Measurements from ENCODE around the gene GPC6. TPM values are rescaled to one million over a fixed set of nuclear protein-coding genes. Genes with fewer than 3 reads are reported as not detected.

Gene GPC6
- total RNA-seq, 1 experiment from 2014 or later = 0.22 TPM

DNA sequence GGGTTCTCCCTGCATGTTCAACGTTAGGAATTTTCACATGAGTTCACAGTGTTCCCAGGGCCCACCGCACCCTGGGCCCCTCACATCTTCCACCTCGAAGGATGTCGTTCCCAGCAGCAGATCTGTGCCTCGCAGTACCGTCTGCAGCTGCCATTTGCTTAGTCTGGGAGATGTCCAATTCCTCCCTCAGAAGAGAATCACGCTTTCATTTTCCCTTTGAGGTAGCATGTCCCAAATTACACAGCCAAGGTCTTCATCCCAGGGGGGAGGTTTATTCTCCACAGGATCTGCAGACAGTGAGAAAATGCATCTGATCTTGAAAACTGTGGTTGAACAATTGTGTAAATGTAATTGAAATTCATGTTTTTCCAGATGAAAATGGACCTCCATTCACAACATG is 1102.7 kb downstream of the GPC6 start:
- POLR2A ChIA-PET = no interaction called here
- no TSS peak for BruUV-seq (replicated peaks)

DNA sequence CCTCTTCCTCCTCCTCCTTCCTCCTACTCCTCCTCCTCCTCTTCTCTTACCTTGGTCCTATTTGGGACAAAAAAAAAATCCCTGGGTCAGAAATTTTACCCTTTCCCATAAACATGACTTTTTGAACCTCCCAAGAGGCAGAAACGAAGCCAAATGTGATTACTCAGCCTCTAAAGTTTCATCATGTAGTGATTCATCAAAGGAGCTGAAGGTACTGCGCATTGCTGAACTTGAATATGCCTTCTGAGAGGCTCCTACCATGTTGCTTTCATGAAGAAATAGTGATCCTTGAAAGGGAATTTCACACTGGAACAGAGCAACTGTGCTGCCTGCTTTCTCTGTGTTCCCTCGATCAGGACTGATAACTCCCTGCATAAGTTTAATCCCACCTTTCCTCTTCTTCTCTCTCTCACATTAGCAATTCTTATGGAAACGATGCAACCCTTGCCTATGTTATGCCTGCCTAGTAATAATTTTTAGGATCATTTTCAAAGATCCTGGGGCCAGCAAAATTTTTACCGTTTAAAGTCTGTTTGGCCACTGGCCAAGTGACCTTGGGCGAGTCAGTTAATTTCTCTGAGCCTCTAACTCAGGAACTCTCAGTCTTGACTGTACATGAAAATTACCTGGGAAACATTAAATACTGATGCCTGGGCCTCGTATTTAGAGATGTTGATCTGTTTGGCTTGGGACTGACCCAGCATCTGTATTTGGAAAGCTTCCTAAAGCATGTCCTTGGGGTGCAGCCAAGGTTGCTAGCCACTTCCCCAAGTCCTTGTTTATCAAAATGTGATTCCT is 1103.3 kb downstream of the GPC6 start:
- no peak overlapping the region for H3K4me3 ChIP-seq (replicated peaks in 1 of 2; ENCODE audit: low read depth in 1 of 2, low read length in 2 of 2)
- CTCF ChIA-PET = no interaction called here
- no peaks in the 10 kb centered on the region for H3K9me2 ChIP-seq (ENCODE audit: insufficient read depth)
- no peaks in the 10 kb centered on the region for H3K4me1 ChIP-seq (ENCODE audit: control insufficient read depth in 1 of 2, insufficient read depth in 2 of 2, low read length in 2 of 2)
- no peak overlapping the region for H3K9ac ChIP-seq (ENCODE audit: low read length)
- no peak for ATAC-seq
- POLR2A ChIA-PET = no interaction called here
- BruUV-seq (replicated peaks) = no TSS peak
- no peaks in the 10 kb centered on the region for H3K79me2 ChIP-seq (ENCODE audit: insufficient read depth, low read length)
- no peaks in the 10 kb centered on the region for H3K36me3 ChIP-seq (ENCODE audit: control insufficient read depth in 1 of 2, insufficient read depth in 2 of 2, low read length in 2 of 2)
- DNase-seq (ENCODE audit: low read depth, low spot score) = no peak
- H3K4me2 ChIP-seq (ENCODE audit: low read length) = no peak overlapping the region
- TF ChIP-seq JUND (IDR thresholded peaks at IDR 0.05) (no peak), CEBPB (IDR thresholded peaks at IDR 0.05; ENCODE audit: low read depth) (peak; percentile 38; the same call in 1 of the 2 replicates), SP1 (IDR thresholded peaks at IDR 0.05; ENCODE audit: low read depth) (no peak), ELF1 (IDR thresholded peaks at IDR 0.05; ENCODE audit: borderline replicate concordance, low read depth) (no peak), POLR2AphosphoS5 (IDR thresholded peaks at IDR 0.05; ENCODE audit: low read depth, low read length) (no peak)
- intact Hi-C loops (cut with micrococcal nuclease) = no loop called here
- no peak overlapping the region for H3K27ac ChIP-seq (ENCODE audit: low read depth, low read length)
- no peaks in the 10 kb centered on the region for H3K27me3 ChIP-seq (ENCODE audit: insufficient read depth, low read length)
- no peaks in the 10 kb centered on the region for H3K9me3 ChIP-seq (ENCODE audit: control insufficient read depth in 1 of 2, insufficient read depth in 1 of 2, low read depth in 1 of 2, low read length in 2 of 2)
- H2AFZ ChIP-seq (ENCODE audit: low read depth, low read length, poor library complexity, severe bottlenecking) = no peak overlapping the region
- no peaks in the 10 kb centered on the region for H4K20me1 ChIP-seq (ENCODE audit: insufficient read depth)
- RAD21 ChIA-PET (ENCODE audit: low non-redundant PET in 1 of 2, low total read pairs in 2 of 2, uncharacterized antibody in 2 of 2, unreplicated experiment in 2 of 2) = no interaction called here

More for the DNA sequence above, 1102.7 kb downstream of the GPC6 start:
- CTCF ChIA-PET = no interaction called here
- H3K79me2 ChIP-seq (ENCODE audit: insufficient read depth, low read length) = no peaks in the 10 kb centered on the region
- no peak overlapping the region for H3K4me2 ChIP-seq (ENCODE audit: low read length)
- no peak overlapping the region for H3K27ac ChIP-seq (ENCODE audit: low read depth, low read length)
- no peak overlapping the region for H2AFZ ChIP-seq (ENCODE audit: low read depth, low read length, poor library complexity, severe bottlenecking)
- ATAC-seq (no peak), DNase-seq (ENCODE audit: low read depth, low spot score) (no peak)
- H4K20me1 ChIP-seq (ENCODE audit: insufficient read depth) = no peaks in the 10 kb centered on the region
- no peaks in the 10 kb centered on the region for H3K27me3 ChIP-seq (ENCODE audit: insufficient read depth, low read length)
- intact Hi-C loops (cut with micrococcal nuclease) = no loop called here
- RAD21 ChIA-PET (ENCODE audit: low non-redundant PET in 1 of 2, low total read pairs in 2 of 2, uncharacterized antibody in 2 of 2, unreplicated experiment in 2 of 2) = no interaction called here
- H3K9ac ChIP-seq (ENCODE audit: low read length) = no peak overlapping the region
- no peak overlapping the region for H3K4me3 ChIP-seq (replicated peaks in 1 of 2; ENCODE audit: low read depth in 1 of 2, low read length in 2 of 2)
- no peaks in the 10 kb centered on the region for H3K9me2 ChIP-seq (ENCODE audit: insufficient read depth)
- TF ChIP-seq YY1 (IDR thresholded peaks at IDR 0.05; ENCODE audit: extremely low read depth, insufficient replicate concordance, low read depth, low read length) (no peak), EZH2 (IDR thresholded peaks at IDR 0.05) (no peak), CBX3 (IDR thresholded peaks at IDR 0.05; ENCODE audit: low read depth) (no peak), SP1 (IDR thresholded peaks at IDR 0.05; ENCODE audit: low read depth) (no peak), JUND (IDR thresholded peaks at IDR 0.05) (no peak), ZFX (IDR thresholded peaks at IDR 0.05) (no peak)
- H3K9me3 ChIP-seq (ENCODE audit: control insufficient read depth in 1 of 2, insufficient read depth in 1 of 2, low read depth in 1 of 2, low read length in 2 of 2) = no peaks in the 10 kb centered on the region
- H3K36me3 ChIP-seq (ENCODE audit: control insufficient read depth in 1 of 2, insufficient read depth in 2 of 2, low read length in 2 of 2) = no peaks in the 10 kb centered on the region
- H3K4me1 ChIP-seq (ENCODE audit: control insufficient read depth in 1 of 2, insufficient read depth in 2 of 2, low read length in 2 of 2) = no peaks in the 10 kb centered on the region
